ENCODE measurements around the gene EIF2D.
A peak's percentile ranks its signal among the peaks of the same experiment; 100 is the strongest.

EIF2D gene

DNA sequence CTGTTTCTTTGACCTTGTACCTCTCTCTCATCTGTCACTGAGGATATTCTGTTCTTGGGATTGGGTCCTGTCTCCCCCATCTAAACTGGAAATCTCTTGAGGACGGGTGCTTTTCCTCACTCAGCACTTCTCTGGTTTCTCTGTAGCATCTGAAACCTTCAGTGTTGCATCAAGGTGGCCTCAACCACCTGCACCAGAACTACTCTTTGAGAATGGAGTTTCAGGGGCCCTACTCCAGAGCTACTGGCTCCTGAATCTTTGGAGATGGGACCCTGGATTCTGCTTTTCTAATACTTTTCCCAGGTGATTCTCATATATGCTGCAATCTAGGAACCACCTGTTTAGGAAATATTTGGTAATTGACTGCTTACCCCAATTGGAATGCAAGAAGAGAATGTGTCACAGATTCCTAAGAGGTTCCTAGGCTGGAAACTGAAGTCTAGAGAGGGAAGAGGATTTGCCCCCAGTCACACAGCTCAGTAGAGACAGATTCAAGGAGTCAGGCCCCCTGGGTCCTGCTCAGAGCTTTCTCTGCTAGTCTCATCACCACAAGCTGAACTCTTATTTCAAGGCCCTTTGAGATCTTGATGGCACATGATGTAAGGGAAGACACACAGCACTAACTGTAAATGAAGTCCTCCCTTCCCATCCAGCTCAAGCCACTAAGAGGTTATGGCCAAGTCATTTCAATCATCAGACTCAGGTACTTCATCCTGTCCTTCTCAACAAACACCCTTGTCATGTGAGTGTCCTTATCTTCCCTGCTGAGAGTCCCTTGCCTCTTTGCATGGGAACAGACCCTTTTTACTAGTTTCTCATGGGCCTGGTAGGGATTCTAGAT, 48.7 kb downstream of the EIF2D start:
- Histone ChIP-seq H3K4me3 (ENCODE audit: insufficient read depth, low read length, poor library complexity, severe bottlenecking) (peak overlapping the region; percentile 41), H3K4me2 (ENCODE audit: low read depth, low read length, poor library complexity, severe bottlenecking) (peak overlapping the region; percentile 68), H2AFZ (ENCODE audit: low read depth, low read length, severe bottlenecking) (no peak overlapping the region), H3K9me3 (ENCODE audit: insufficient read depth, low read length) (no peaks in the 10 kb centered on the region), H4K20me1 (ENCODE audit: low read depth, low read length) (no peaks in the 10 kb centered on the region), H3K27ac (ENCODE audit: low read depth, low read length) (peak overlapping the region; percentile 71), H3K27me3 (ENCODE audit: low read length) (no peaks in the 10 kb centered on the region), H3K36me3 (ENCODE audit: low read length) (peaks cover 4% of the 10 kb centered on the region; the same call in 1 of the 2 replicates), H3K9me2 (replicated peaks; ENCODE audit: insufficient read depth, low read length) (no peaks in the 10 kb centered on the region), H3K79me2 (ENCODE audit: insufficient read depth, low read length) (peaks cover 60% of the 10 kb centered on the region), H3K9ac (ENCODE audit: low read length) (peak overlapping the region; percentile 47), H3F3A (ENCODE audit: insufficient read depth) (peaks cover 10% of the 10 kb centered on the region)
- TF ChIP-seq, protein P1, sequence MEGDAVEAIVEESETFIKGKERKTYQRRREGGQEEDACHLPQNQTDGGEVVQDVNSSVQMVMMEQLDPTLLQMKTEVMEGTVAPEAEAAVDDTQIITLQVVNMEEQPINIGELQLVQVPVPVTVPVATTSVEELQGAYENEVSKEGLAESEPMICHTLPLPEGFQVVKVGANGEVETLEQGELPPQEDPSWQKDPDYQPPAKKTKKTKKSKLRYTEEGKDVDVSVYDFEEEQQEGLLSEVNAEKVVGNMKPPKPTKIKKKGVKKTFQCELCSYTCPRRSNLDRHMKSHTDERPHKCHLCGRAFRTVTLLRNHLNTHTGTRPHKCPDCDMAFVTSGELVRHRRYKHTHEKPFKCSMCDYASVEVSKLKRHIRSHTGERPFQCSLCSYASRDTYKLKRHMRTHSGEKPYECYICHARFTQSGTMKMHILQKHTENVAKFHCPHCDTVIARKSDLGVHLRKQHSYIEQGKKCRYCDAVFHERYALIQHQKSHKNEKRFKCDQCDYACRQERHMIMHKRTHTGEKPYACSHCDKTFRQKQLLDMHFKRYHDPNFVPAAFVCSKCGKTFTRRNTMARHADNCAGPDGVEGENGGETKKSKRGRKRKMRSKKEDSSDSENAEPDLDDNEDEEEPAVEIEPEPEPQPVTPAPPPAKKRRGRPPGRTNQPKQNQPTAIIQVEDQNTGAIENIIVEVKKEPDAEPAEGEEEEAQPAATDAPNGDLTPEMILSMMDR (IDR thresholded peaks at IDR 0.05; ENCODE audit: insufficient read depth, low read length, poor library complexity, severe bottlenecking) = no peak
- no peak for TF ChIP-seq EZH2phosphoT487 (conservative IDR thresholded peaks at IDR 0.05; ENCODE audit: low read length)

DNA sequence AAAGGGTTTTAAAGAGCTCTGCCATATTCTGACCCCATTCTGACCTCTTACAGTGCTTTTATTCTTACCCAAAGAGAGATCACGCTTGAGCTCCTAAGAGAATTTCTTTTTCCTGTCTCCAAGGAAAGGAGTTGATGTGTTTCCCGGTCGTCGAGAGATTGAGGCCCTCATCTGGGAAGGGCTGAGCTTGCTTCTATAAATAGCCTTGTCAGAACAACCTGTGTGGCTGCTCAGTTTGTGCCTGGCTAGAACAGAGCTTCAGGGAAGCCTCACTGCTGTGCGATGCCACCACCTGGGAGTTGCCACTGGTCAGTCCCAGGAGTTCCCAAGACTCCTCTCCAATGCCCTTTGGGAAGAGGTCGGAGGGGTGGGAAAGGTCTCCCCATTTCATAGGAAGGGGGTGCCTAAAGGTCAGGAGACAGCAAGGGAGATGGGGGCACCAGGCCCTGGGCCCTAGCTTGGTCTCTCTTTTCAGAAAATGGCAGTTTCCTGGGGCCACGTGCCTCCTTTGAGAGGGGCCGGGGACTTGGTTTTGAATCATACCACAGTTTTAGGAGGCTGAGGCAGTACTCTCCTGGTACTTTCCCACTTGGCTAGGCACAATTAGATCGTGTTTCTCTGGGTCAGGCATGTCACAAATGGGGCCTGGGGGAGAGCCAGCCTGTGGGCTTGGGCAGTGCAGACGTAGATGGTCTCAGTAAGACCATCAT, 52.1 kb downstream of the EIF2D start:
- Histone ChIP-seq H3K79me2 (ENCODE audit: insufficient read depth, low read length) (peaks cover 51% of the 10 kb centered on the region), H3K27me3 (ENCODE audit: low read length) (no peaks in the 10 kb centered on the region)
- no peak for TF ChIP-seq EZH2phosphoT487 (conservative IDR thresholded peaks at IDR 0.05; ENCODE audit: low read length)
- TF ChIP-seq, protein P1 (IDR thresholded peaks at IDR 0.05; ENCODE audit: insufficient read depth, low read length, poor library complexity, severe bottlenecking) = no peak

DNA sequence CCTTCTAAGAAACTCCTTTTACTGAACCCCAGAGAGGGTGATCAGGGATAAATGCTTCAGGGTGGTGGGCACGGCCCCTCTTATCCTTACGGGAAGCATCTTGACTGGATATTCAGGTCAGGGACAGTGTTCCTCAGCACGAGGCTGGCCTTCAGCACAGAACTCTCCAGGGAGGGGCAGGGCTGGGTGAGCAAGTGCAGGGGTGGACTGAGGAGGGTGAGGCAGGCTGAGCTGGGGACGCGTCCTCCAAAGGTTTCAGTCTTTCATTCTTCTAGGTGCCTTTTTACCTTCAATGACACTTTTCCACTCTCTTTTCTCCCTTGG, 52.6 kb downstream of the EIF2D start:
- peak overlapping the region; percentile 92 for H3K4me2 ChIP-seq (ENCODE audit: low read depth, low read length, poor library complexity, severe bottlenecking)

More for the DNA sequence above, 52.1 kb downstream of the EIF2D start:
- Histone ChIP-seq H3K9me3 (ENCODE audit: insufficient read depth, low read length) (no peaks in the 10 kb centered on the region), H3K4me2 (ENCODE audit: low read depth, low read length, poor library complexity, severe bottlenecking) (peak overlapping the region; percentile 92), H2AFZ (ENCODE audit: low read depth, low read length, severe bottlenecking) (no peak overlapping the region), H4K20me1 (ENCODE audit: low read depth, low read length) (no peaks in the 10 kb centered on the region), H3K36me3 (ENCODE audit: low read length) (peaks cover 4% of the 10 kb centered on the region; the same call in 1 of the 2 replicates), H3K4me3 (ENCODE audit: insufficient read depth, low read length, poor library complexity, severe bottlenecking) (peak overlapping the region; percentile 70), H3K27ac (ENCODE audit: low read depth, low read length) (peak overlapping the region; percentile 91), H3K9me2 (replicated peaks; ENCODE audit: insufficient read depth, low read length) (no peaks in the 10 kb centered on the region), H3F3A (ENCODE audit: insufficient read depth) (peaks cover 22% of the 10 kb centered on the region), H3K9ac (ENCODE audit: low read length) (peak overlapping the region; percentile 90)

More for the DNA sequence above, 52.6 kb downstream of the EIF2D start:
- no peak for TF ChIP-seq EZH2phosphoT487 (conservative IDR thresholded peaks at IDR 0.05; ENCODE audit: low read length)
- TF ChIP-seq, protein P1 (IDR thresholded peaks at IDR 0.05; ENCODE audit: insufficient read depth, low read length, poor library complexity, severe bottlenecking) = no peak
- H3K9ac ChIP-seq (ENCODE audit: low read length) = peak overlapping the region; percentile 90
- H4K20me1 ChIP-seq (ENCODE audit: low read depth, low read length) = no peaks in the 10 kb centered on the region
- H3K4me3 ChIP-seq (ENCODE audit: insufficient read depth, low read length, poor library complexity, severe bottlenecking) = peak overlapping the region; percentile 70
- no peaks in the 10 kb centered on the region for H3K27me3 ChIP-seq (ENCODE audit: low read length)
- peaks cover 45% of the 10 kb centered on the region for H3K79me2 ChIP-seq (ENCODE audit: insufficient read depth, low read length)
- H2AFZ ChIP-seq (ENCODE audit: low read depth, low read length, severe bottlenecking) = no peak overlapping the region
- H3K27ac ChIP-seq (ENCODE audit: low read depth, low read length) = peak overlapping the region; percentile 91
- H3F3A ChIP-seq (ENCODE audit: insufficient read depth) = peaks cover 25% of the 10 kb centered on the region
- peaks cover 4% of the 10 kb centered on the region; the same call in 1 of the 2 replicates for H3K36me3 ChIP-seq (ENCODE audit: low read length)
- no peaks in the 10 kb centered on the region for H3K9me2 ChIP-seq (replicated peaks; ENCODE audit: insufficient read depth, low read length)
- no peaks in the 10 kb centered on the region for H3K9me3 ChIP-seq (ENCODE audit: insufficient read depth, low read length)

Data from SU-DHL-6 (cell line).